SH-SY5Y (cell line): ENCODE measurements around the gene PRMT1.

ENCODE experiments used
- GATA2 ChIP-seq: IDR thresholded peaks from 2 replicates; pipeline ENCODE4 v1.6.1; 2011; ENCODE audit warnings: mild to moderate bottlenecking, low read depth, low read length
- GATA3 ChIP-seq: IDR thresholded peaks from 2 replicates; pipeline ENCODE4 v1.6.1; 2011; ENCODE audit warnings: low read depth, mild to moderate bottlenecking, low read length, moderate library complexity

GRCh38 chr19:49651029-49651819, 25.8 kb upstream of the PRMT1 start:
- TF ChIP-seq GATA2 (no peak), GATA3 (no peak)
